GM20000 (cell line): ENCODE data around the gene NIPA2.

Experiments
- DNase-seq: peaks from one replicate; pipeline ENCODE4 v3.0.0; 2012; ENCODE audit warnings: low spot score
- CTCF ChIP-seq: IDR thresholded peaks from 2 replicates; pipeline ENCODE4 v1.5.1; 2012; ENCODE audit warnings: mild to moderate bottlenecking, control low read depth; ENCODE audit errors: extremely low read depth, missing control alignments

The NIPA2 gene

GRCh38 chr15:22884344-22884743, 45.9 kb downstream of the NIPA2 start:
- DNase-seq: no peak
- no peak for TF ChIP-seq CTCF

GRCh38 chr15:22885120-22885519, 46.7 kb downstream of the NIPA2 start:
- TF ChIP-seq CTCF: no peak
- no peak for DNase-seq

- TF ChIP-seq CTCF: no peak
- no peak for DNase-seq
Observed at GRCh38 chr15:22887157-22887951, 48.9 kb downstream of the NIPA2 start.

GRCh38 chr15:22888120-22888859, 49.8 kb downstream of the NIPA2 start:
- no peak for TF ChIP-seq CTCF
- DNase-seq: no peak

- no peak for DNase-seq
Observed at GRCh38 chr15:22889146-22889818, 50.8 kb downstream of the NIPA2 start.

GRCh38 chr15:22890296-22890695, 51.8 kb downstream of the NIPA2 start:
- no peak for DNase-seq
- no peak for TF ChIP-seq CTCF

More at GRCh38 chr15:22889146-22889818, 50.8 kb downstream of the NIPA2 start:
- no peak for TF ChIP-seq CTCF
